HG03103 (cell line): ENCODE results near the gene ZNF329.

Experiments
- ATAC-seq: cut with Tn5 transposase; IDR thresholded peaks from one replicate; pipeline ENCODE4 v1.9.1; 2021; ENCODE audit warnings: low read depth; ENCODE audit not compliant: unreplicated experiment

Gene ZNF329

DNA sequence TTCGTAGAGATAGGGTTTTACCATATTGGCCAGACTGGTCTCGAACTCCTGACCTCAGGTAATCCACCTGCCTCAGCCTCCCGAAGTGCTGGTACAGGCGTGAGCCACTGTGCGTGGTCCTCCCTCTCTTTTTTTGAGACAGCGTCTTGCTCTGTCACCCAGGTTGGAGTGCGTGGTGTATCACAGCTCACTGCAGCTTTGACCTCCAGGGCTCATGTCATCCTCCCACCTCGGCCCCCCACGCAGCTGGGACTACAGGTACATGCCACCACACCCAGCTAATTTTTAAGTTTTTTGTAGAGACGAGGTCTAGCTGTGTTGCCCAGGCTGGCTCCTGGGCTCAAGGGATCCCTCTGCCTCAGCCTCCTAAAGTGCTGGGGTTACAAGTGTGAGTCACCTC, 70.8 kb downstream of the ZNF329 start:
- no peak for ATAC-seq
